ENCODE data around the gene MAMLD1. TPM values are rescaled to one million over a fixed set of nuclear protein-coding genes. Genes with fewer than 3 reads are reported as not detected.

The MAMLD1 gene
- total and polyA plus RNA-seq, 2 of the 8 experiments (the other 6 are each of a cell fraction or from before 2014, with no cell fraction given) = 0.09 to 0.26 TPM

- WGBS, 2 experiments (ENCODE audit: extremely low coverage in 1 of 2, insufficient coverage in 1 of 2, insufficient read length in 1 of 2, insufficient replicate concordance in 2 of 2, low coverage in 1 of 2, low lambda C conversion rate in 2 of 2, missing lambda C conversion rate in 1 of 2) = 87% methylated on average over 3 of the region's 3 CpGs; no CpG with 5 or more reads in 1 of the 2 experiments
- Histone ChIP-seq H4K8ac (ENCODE audit: extremely low read depth, insufficient read depth, low read length) (no peak overlapping the region), H3K4ac (replicated peaks; ENCODE audit: insufficient read length, low read depth, low read length) (no peak overlapping the region), H2AFZ (ENCODE audit: low read length) (no peak overlapping the region), H3K9ac (replicated peaks in 1 of 4; ENCODE audit: extremely low read depth in 1 of 4, low read depth in 3 of 4, low read length in 3 of 4) (no peak overlapping the region), H2BK20ac (ENCODE audit: low read length) (no peak overlapping the region), H3K4me2 (ENCODE audit: insufficient read depth in 1 of 2, low read depth in 2 of 2, low read length in 2 of 2) (no peak overlapping the region), H3K4me1 (replicated peaks in 1 of 4; ENCODE audit: control insufficient read depth in 3 of 4, insufficient read depth in 4 of 4, low read length in 3 of 4) (peaks cover 0 to 4% (median 3%) of the 10 kb centered on the region in 4 experiments; a peak in 3 of 7 replicates), H2AK5ac (ENCODE audit: low read depth, low read length) (no peak overlapping the region), H3K23ac (ENCODE audit: insufficient read length) (no peak overlapping the region), H3K79me2 (ENCODE audit: control insufficient read depth in 1 of 2, insufficient read depth in 2 of 2, low read length in 2 of 2) (no peaks in the 10 kb centered on the region), H3K14ac (ENCODE audit: insufficient read length) (no peak overlapping the region), H2BK120ac (replicated peaks; ENCODE audit: low read depth, low read length) (no peak overlapping the region), H2BK5ac (ENCODE audit: low read depth, low read length) (no peak overlapping the region), H3K18ac (ENCODE audit: extremely low read depth, low read length) (no peak overlapping the region), H3K23me2 (ENCODE audit: low read depth, low read length) (no peaks in the 10 kb centered on the region), H4K91ac (replicated peaks; ENCODE audit: insufficient read length, low read length) (no peak overlapping the region), H4K20me1 (replicated peaks in 1 of 2; ENCODE audit: control insufficient read depth in 1 of 2, insufficient read depth in 2 of 2, low read length in 2 of 2) (no peaks in the 10 kb centered on the region), H3K79me1 (ENCODE audit: low read depth, low read length) (no peaks in the 10 kb centered on the region), H4K5ac (ENCODE audit: insufficient read length, low read depth, low read length) (no peak overlapping the region), H2BK12ac (ENCODE audit: low read depth, low read length) (no peak overlapping the region), H3K4me3 (ENCODE audit: extremely low read depth in 1 of 4, insufficient read depth in 2 of 4, low read depth in 3 of 4, low read length in 4 of 4) (no peak overlapping the region), H2BK15ac (ENCODE audit: low read length) (no peak overlapping the region), H3K36me3 (ENCODE audit: control insufficient read depth in 2 of 4, insufficient read depth in 4 of 4, low read length in 3 of 4) (no peaks in the 10 kb centered on the region), H3K27ac (ENCODE audit: low read depth, low read length) (no peak overlapping the region), H3K27me3 (replicated peaks in 1 of 4; ENCODE audit: control insufficient read depth in 3 of 4, extremely low read depth in 1 of 4, insufficient read depth in 3 of 4, low read length in 3 of 4) (no peaks in the 10 kb centered on the region; a peak in 2 of 7 replicates), H3K56ac (replicated peaks; ENCODE audit: insufficient read length, low read depth, low read length) (no peak overlapping the region), H3K9me3 (ENCODE audit: insufficient read depth in 2 of 2, low read depth in 1 of 2, low read length in 1 of 2) (no peaks in the 10 kb centered on the region)
- no peak for TF ChIP-seq SP1 (IDR thresholded peaks at IDR 0.05; ENCODE audit: low read depth, low read length)
- no peak for TF ChIP-seq NRF1 (IDR thresholded peaks at IDR 0.05; ENCODE audit: low read depth, low read length)
- no peak for TF ChIP-seq CHD1 (IDR thresholded peaks at IDR 0.05; ENCODE audit: low read depth, low read length)
- no peak for TF ChIP-seq CTBP2 (IDR thresholded peaks at IDR 0.05; ENCODE audit: borderline replicate concordance, insufficient read depth, insufficient read length, low read length)
- no peak for TF ChIP-seq SP4 (IDR thresholded peaks at IDR 0.05; ENCODE audit: low read length)
- TF ChIP-seq, protein P1, sequence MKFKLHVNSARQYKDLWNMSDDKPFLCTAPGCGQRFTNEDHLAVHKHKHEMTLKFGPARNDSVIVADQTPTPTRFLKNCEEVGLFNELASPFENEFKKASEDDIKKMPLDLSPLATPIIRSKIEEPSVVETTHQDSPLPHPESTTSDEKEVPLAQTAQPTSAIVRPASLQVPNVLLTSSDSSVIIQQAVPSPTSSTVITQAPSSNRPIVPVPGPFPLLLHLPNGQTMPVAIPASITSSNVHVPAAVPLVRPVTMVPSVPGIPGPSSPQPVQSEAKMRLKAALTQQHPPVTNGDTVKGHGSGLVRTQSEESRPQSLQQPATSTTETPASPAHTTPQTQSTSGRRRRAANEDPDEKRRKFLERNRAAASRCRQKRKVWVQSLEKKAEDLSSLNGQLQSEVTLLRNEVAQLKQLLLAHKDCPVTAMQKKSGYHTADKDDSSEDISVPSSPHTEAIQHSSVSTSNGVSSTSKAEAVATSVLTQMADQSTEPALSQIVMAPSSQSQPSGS (IDR thresholded peaks at IDR 0.05; ENCODE audit: low read length) = no peak
- no peak for TF ChIP-seq E2F6 (IDR thresholded peaks at IDR 0.05)
- DNase-seq (ENCODE audit: low read depth in 1 of 2, low spot score in 2 of 2) (no peak), FAIRE-seq (no peak)
- ChIA-PET CTCF (ENCODE audit: partially characterized antibody) (interaction anchor here (2.0 kb wide), 1 partner anchor 206 kb away, joined by 4 read pairs; no protein-coding TSS in a partner anchor), POLR2A (ENCODE audit: partially characterized antibody) (no interaction called here)
Observed at GRCh38 chrX:150352114-150352513, 11.0 kb upstream of the MAMLD1 start.
